GM12878 (cell line): ENCODE measurements around the gene FTH1. TPM values are rescaled to one million over a fixed set of nuclear protein-coding genes. Genes with fewer than 3 reads are reported as not detected.

Experiments
- ATAC-seq: fragments of 200-7000 bp; cut with Tn5 transposase; 3 replicates; pipeline ENCODE4 v1.9.1; 2020; ENCODE audit warnings: mild to moderate bottlenecking, moderate library complexity
- BruUV-seq: library from RNA; stranded (reverse); fragments of 400-500 nt; replicated peaks from 2 replicates; lab custom pipeline; 2021; lab: Mats Ljungman, UMichigan
- CTCF ChIA-PET: fragments of 300-600 bp; sonication (Branson Sonifier 250); formaldehyde crosslinking; extraction: SDS; loops from one replicate; lab custom pipeline; 2021; ENCODE audit warnings: inconsistent platforms; lab: Yijun Ruan, JAX
- POLR2A ChIA-PET: fragments of 350-600 bp; formaldehyde crosslinking; extraction: SDS; loops from one replicate; lab custom pipeline; 2021; ENCODE audit warnings: inconsistent platforms; lab: Charles Lee
- RAD21 ChIA-PET: fragments of 300-600 bp; sonication (Branson Sonifier 250); formaldehyde crosslinking; loops from one replicate; lab custom pipeline; 2023; ENCODE audit warnings: antibody characterized with exemption; ENCODE audit not compliant: unreplicated experiment; lab: Charles Lee
- SMC1A ChIA-PET: fragments of 300-600 bp; sonication (Branson Sonifier 250); formaldehyde crosslinking; loops from one replicate; lab custom pipeline; 2023; ENCODE audit not compliant: unreplicated experiment, uncharacterized antibody; lab: Charles Lee
- DNase-seq: peaks from one replicate; pipeline ENCODE4 v3.0.0-alpha.2; 2011; ENCODE audit warnings: low read depth, low spot score
- FAIRE-seq: peaks from 3 replicates; lab custom pipeline; 2011; peaks lifted over from hg19 to GRCh38; lab: Jason Lieb, UNC
- H2AFZ ChIP-seq: 2 replicates; pipeline ENCODE4 v1.6.0; 2011; ENCODE audit warnings: low read depth, low read length, control low read depth; ENCODE audit not compliant: control insufficient read depth
- H3K27ac ChIP-seq: 2 replicates; pipeline ENCODE4 v1.5.1; 2011; ENCODE audit warnings: control low read depth; ENCODE audit not compliant: control insufficient read depth, insufficient read depth
- H3K27me3 ChIP-seq, 2 experiments: replicated peaks in 1 of 2; 2 replicates each; pipeline versions ENCODE4 v1.6.0 to v1.6.1; 2011; ENCODE audit warnings: low read length in 1 of 2; ENCODE audit not compliant: control insufficient read depth in 2 of 2, insufficient read depth in 2 of 2
- H3K36me3 ChIP-seq, 2 experiments: 2 replicates each; pipeline ENCODE4 v1.5.1; 2011; ENCODE audit warnings: low read length in 1 of 2; ENCODE audit not compliant: control insufficient read depth in 2 of 2, insufficient read depth in 2 of 2
- H3K4me1 ChIP-seq: 2 replicates; pipeline ENCODE4 v1.6.1; 2011; ENCODE audit warnings: mild to moderate bottlenecking, low read length, moderate library complexity, mixed read lengths; ENCODE audit not compliant: control insufficient read depth, insufficient read depth
- H3K4me2 ChIP-seq: 2 replicates; pipeline ENCODE4 v1.6.0; 2011; ENCODE audit warnings: control low read depth; ENCODE audit not compliant: control insufficient read depth, insufficient read depth
- H3K4me3 ChIP-seq: fragments of 200-600 bp; sonication (generic); 2 replicates; pipeline ENCODE4 v1.5.1; 2016
- H3K79me2 ChIP-seq: 2 replicates; pipeline ENCODE4 v1.6.0; 2011; ENCODE audit warnings: low read length; ENCODE audit not compliant: control insufficient read depth, insufficient read depth
- H3K9ac ChIP-seq: 2 replicates; pipeline ENCODE4 v1.8.0; 2011; ENCODE audit warnings: low read length, control low read depth, mixed read lengths; ENCODE audit not compliant: control insufficient read depth, insufficient read depth
- H3K9me3 ChIP-seq: replicated peaks from 3 replicates; pipeline ENCODE4 v1.5.1; 2011; ENCODE audit warnings: mild to moderate bottlenecking, low read length; ENCODE audit not compliant: control insufficient read depth, insufficient read depth
- H4K20me1 ChIP-seq: 2 replicates; pipeline ENCODE4 v1.6.0; 2011; ENCODE audit not compliant: control insufficient read depth, insufficient read depth
- CBX5 ChIP-seq: sonication (generic); IDR thresholded peaks from 2 replicates; pipeline ENCODE4 v1.6.1; 2016; ENCODE audit warnings: low read depth, moderate library complexity, mild to moderate bottlenecking, inconsistent platforms
- EED ChIP-seq: sonication (generic); IDR thresholded peaks from 2 replicates; pipeline ENCODE4 v1.6.1; 2016; ENCODE audit warnings: antibody characterized with exemption, low read depth
- ESRRA ChIP-seq: IDR thresholded peaks from 2 replicates; pipeline ENCODE4 v1.6.1; 2012; ENCODE audit warnings: mild to moderate bottlenecking, low read length, improper control_type of control experiment
- EZH2 ChIP-seq: IDR thresholded peaks from 2 replicates; pipeline ENCODE4 v1.6.1; 2012; ENCODE audit warnings: low read depth, mild to moderate bottlenecking, control low read depth, inconsistent platforms, low read length, borderline replicate concordance; ENCODE audit not compliant: control insufficient read depth
- GABPA ChIP-seq: IDR thresholded peaks from 2 replicates; pipeline ENCODE4 v1.6.1; 2014; ENCODE audit warnings: antibody characterized with exemption, low read depth, mild to moderate bottlenecking, inconsistent platforms
- HCFC1 ChIP-seq: fragments of 150-350 bp; IDR thresholded peaks from 2 replicates; pipeline ENCODE4 v1.6.1; 2014; ENCODE audit warnings: low read length
- HDAC2 ChIP-seq: fragments of 200-600 bp; sonication (generic); IDR thresholded peaks from 2 replicates; pipeline ENCODE4 v1.6.1; 2017
- HDAC6 ChIP-seq: fragments of 200-600 bp; sonication (generic); IDR thresholded peaks from one replicate; pipeline ENCODE4 v1.8.0; 2017; ENCODE audit warnings: antibody characterized with exemption; ENCODE audit not compliant: unreplicated experiment
- KDM1A ChIP-seq: fragments of 200-600 bp; sonication (generic); IDR thresholded peaks from 2 replicates; pipeline ENCODE4 v1.6.1; 2016; ENCODE audit warnings: borderline replicate concordance
- KLF5 ChIP-seq: fragments of 450-650 bp; IDR thresholded peaks from 2 replicates; pipeline ENCODE4 v1.6.1; 2014; ENCODE audit warnings: mild to moderate bottlenecking; ENCODE audit not compliant: partially characterized antibody
- MYC ChIP-seq: IDR thresholded peaks from 2 replicates; pipeline ENCODE4 v1.6.1; 2011; ENCODE audit warnings: mild to moderate bottlenecking, low read length, moderate library complexity, inconsistent platforms; ENCODE audit not compliant: insufficient read depth, insufficient replicate concordance, insufficient read length, severe bottlenecking
- POLR2AphosphoS2 ChIP-seq: IDR thresholded peaks from 2 replicates; pipeline ENCODE4 v1.6.1; 2011; ENCODE audit warnings: low read depth, mild to moderate bottlenecking, low read length, improper control_type of control experiment, moderate library complexity
- POLR2AphosphoS5 ChIP-seq: IDR thresholded peaks from 2 replicates; pipeline ENCODE4 v1.6.1; 2011; ENCODE audit warnings: mild to moderate bottlenecking, low read length, inconsistent platforms
- RAD51 ChIP-seq: fragments of 450-650 bp; IDR thresholded peaks from 2 replicates; pipeline ENCODE4 v1.6.1; 2016; ENCODE audit warnings: moderate library complexity, mild to moderate bottlenecking, inconsistent platforms
- RB1 ChIP-seq: fragments of 450-650 bp; formaldehyde crosslinking; IDR thresholded peaks from 2 replicates; pipeline ENCODE4 v1.6.1; 2017; ENCODE audit warnings: mild to moderate bottlenecking, borderline replicate concordance
- RELA ChIP-seq: fragments of 450-650 bp; IDR thresholded peaks from 2 replicates; pipeline ENCODE4 v1.8.0; 2014; ENCODE audit warnings: borderline replicate concordance; ENCODE audit not compliant: partially characterized antibody
- RUNX3 ChIP-seq: IDR thresholded peaks from 2 replicates; pipeline ENCODE4 v1.6.1; 2012; ENCODE audit warnings: low read length, inconsistent platforms
- SUPT20H ChIP-seq: IDR thresholded peaks from 2 replicates; pipeline ENCODE4 v1.6.1; 2011; ENCODE audit warnings: low read depth, mild to moderate bottlenecking, low read length, moderate library complexity, borderline replicate concordance; ENCODE audit not compliant: control insufficient read depth
- TCF7 ChIP-seq: IDR thresholded peaks from 2 replicates; pipeline ENCODE4 v1.6.1; 2014; ENCODE audit warnings: antibody characterized with exemption, borderline replicate concordance
- ZNF24 ChIP-seq: fragments of 450-650 bp; IDR thresholded peaks from 2 replicates; pipeline ENCODE4 v1.6.1; 2017; ENCODE audit warnings: antibody characterized with exemption, mild to moderate bottlenecking
- ZNF384 ChIP-seq: IDR thresholded peaks from 2 replicates; pipeline ENCODE4 v1.6.1; 2012; ENCODE audit warnings: low read depth, mild to moderate bottlenecking, low read length, improper control_type of control experiment, borderline replicate concordance
- ZNF622 ChIP-seq: fragments of 450-650 bp; IDR thresholded peaks from 2 replicates; pipeline ENCODE4 v1.6.1; 2017; ENCODE audit warnings: mild to moderate bottlenecking, inconsistent platforms
- WGBS: methylation state at CpG from one replicate; pipeline ENCODE4 v1.1.6; 2016; ENCODE audit warnings: low lambda C conversion rate; ENCODE audit not compliant: insufficient replicate concordance, insufficient coverage; ENCODE audit errors: missing lambda C conversion rate; 5-methylcytosine and 5-hydroxymethylcytosine counted together
- in situ Hi-C: fragments of 300-500 bp; cut with MboI; formaldehyde crosslinking; loops from 9 replicates; pipeline ENCODE4 v1.14.3; 2018; ENCODE audit warnings: mixed read lengths
- intact Hi-C: fragments of 100-400 bp; cut with micrococcal nuclease; formaldehyde crosslinking; loops from one replicate; pipeline ENCODE4 v1.14.2; 2022; ENCODE audit not compliant: unreplicated experiment
- polyA plus RNA-seq, 11 experiments: library from polyadenylated mRNA; depleted of rRNA in 4 of 11; unstranded in 6 of 11; stranded (reverse) in 5 of 11; fragments of >200 nt; fragmentation: Nextera tagmentation in 4 of 11; fragmentation: Illumina TruSeq in 1 of 11; extraction: Ambion mirVana in 4 of 11; extraction: Trizol in 1 of 11; gene quantifications; 1 replicate in 1 of 11; 2 replicates in 10 of 11; pipeline versions ENCODE4 v1.2.1 to v1.2.3, GENCODE V29; 2011 to 2016; ENCODE audit warnings: inconsistent platforms in 2 of 11, missing spikeins in 2 of 11, low read depth in 1 of 11
- total RNA-seq, 4 experiments: library from RNA; depleted of rRNA in 3 of 4; stranded (reverse); fragments of >200 nt in 3 of 4; fragmentation: Illumina TruSeq in 1 of 4; extraction: Trizol in 1 of 4; gene quantifications; 2 replicates each; pipeline versions ENCODE4 v1.2.1 to v1.2.3, GENCODE V29; 2013 to 2021
- TF ChIP-seq, protein P1 (sequence below): fragments of 450-650 bp; IDR thresholded peaks from 2 replicates; pipeline ENCODE4 v1.6.1; 2017; ENCODE audit warnings: low read depth, mild to moderate bottlenecking, moderate library complexity

Gene FTH1
- total and polyA plus RNA-seq, 10 of the 15 experiments (the other 5 are each of a cell fraction or from before 2014, with no cell fraction given) = 289 to 4,154 (median 960) TPM

DNA sequence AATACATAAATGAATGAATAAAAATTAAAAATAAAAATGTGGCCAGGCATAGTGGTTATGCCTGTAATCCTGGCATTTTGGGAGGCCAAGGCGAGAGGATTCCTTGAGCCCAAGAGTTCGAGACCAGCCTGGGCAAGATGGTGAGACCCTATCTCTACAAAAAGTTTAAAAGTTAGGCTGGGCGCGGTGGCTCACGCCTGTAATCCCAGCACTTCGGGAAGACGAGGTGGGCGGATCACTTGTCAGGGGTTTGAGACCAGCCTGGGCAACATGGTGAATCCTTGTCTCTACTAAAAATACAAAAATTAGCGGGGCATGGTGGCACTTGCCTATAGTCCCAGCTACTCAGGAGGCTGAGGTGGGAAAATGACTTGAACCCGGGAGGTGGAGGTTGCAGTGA is 27.0 kb downstream of the FTH1 start:
- POLR2A ChIA-PET = no interaction called here

DNA sequence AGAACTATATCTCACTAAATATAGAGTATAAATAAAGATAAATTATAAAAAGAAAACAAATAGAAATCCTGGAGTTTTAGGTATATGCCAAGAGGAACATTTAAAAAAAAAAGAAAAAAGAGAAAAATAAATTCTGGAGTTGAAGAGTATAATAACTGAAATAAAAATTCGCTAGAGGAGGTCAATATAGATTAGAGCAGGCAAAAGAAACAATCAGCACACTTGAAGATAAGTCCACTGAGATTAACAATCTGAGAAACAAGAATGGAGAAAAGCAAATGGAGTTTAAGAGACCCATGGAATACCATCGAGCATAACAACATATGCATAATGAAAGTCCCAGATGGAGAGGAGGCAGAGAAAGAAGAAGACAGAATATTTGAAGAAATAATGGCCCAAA is 31.6 kb downstream of the FTH1 start:
- Histone ChIP-seq H3K4me2 (no peak overlapping the region), H3K4me1 (no peaks in the 10 kb centered on the region), H3K9ac (no peak overlapping the region), H3K27ac (no peak overlapping the region), H3K36me3 (no peaks in the 10 kb centered on the region), H3K4me3 (no peak overlapping the region), H2AFZ (no peak overlapping the region), H3K79me2 (no peaks in the 10 kb centered on the region), H3K9me3 (no peaks in the 10 kb centered on the region; the same call in 2 of the 3 replicates), H4K20me1 (no peaks in the 10 kb centered on the region), H3K27me3 (no peaks in the 10 kb centered on the region; a peak in 2 of 4 replicates)
- in situ Hi-C loops (no loop called here), intact Hi-C loops (no loop called here)
- SMC1A ChIA-PET = no interaction called here
- no peak for DNase-seq
- CTCF ChIA-PET = interaction anchor here (3.6 to 4.0 kb wide), 3 partner anchors 12 to 146 kb away, joined by 10 to 19 read pairs (median 15); no protein-coding TSS in a partner anchor
- ATAC-seq = no peak
- no peak for FAIRE-seq
- RAD21 ChIA-PET = no interaction called here
- WGBS = 3% methylated on average over 2 of the region's 2 CpGs
- BruUV-seq = no TSS peak
- POLR2A ChIA-PET = no interaction called here
- TF ChIP-seq ZNF384 (no peak), TCF7 (no peak), HDAC2 (no peak), EZH2 (no peak), GABPA (no peak), ESRRA (no peak), CBX5 (no peak)
- TF ChIP-seq, protein P1, sequence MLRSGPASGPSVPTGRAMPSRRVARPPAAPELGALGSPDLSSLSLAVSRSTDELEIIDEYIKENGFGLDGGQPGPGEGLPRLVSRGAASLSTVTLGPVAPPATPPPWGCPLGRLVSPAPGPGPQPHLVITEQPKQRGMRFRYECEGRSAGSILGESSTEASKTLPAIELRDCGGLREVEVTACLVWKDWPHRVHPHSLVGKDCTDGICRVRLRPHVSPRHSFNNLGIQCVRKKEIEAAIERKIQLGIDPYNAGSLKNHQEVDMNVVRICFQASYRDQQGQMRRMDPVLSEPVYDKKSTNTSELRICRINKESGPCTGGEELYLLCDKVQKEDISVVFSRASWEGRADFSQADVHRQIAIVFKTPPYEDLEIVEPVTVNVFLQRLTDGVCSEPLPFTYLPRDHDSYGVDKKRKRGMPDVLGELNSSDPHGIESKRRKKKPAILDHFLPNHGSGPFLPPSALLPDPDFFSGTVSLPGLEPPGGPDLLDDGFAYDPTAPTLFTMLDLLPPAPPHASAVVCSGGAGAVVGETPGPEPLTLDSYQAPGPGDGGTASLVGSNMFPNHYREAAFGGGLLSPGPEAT = no peak

More for the DNA sequence above, 27.0 kb downstream of the FTH1 start:
- Histone ChIP-seq H3K36me3 (no peaks in the 10 kb centered on the region), H3K9ac (no peak overlapping the region), H3K4me2 (no peak overlapping the region), H3K4me1 (no peaks in the 10 kb centered on the region), H3K27me3 (no peaks in the 10 kb centered on the region; a peak in 1 of 4 replicates), H3K79me2 (no peaks in the 10 kb centered on the region), H3K27ac (no peak overlapping the region), H2AFZ (no peak overlapping the region), H3K9me3 (no peaks in the 10 kb centered on the region; the same call in 2 of the 3 replicates), H4K20me1 (no peaks in the 10 kb centered on the region), H3K4me3 (no peak overlapping the region)
- in situ Hi-C loops (no loop called here), intact Hi-C loops (no loop called here)
- 45% methylated on average over 10 of the region's 10 CpGs for WGBS
- BruUV-seq = no TSS peak
- ChIA-PET SMC1A (no interaction called here), CTCF (interaction anchor here (1.7 kb wide), 1 partner anchor 12 kb away, joined by 5 read pairs; no protein-coding TSS in a partner anchor), RAD21 (interaction anchor here (0.8 kb wide), 1 partner anchor 65 kb away, joined by 3 read pairs; no protein-coding TSS in a partner anchor)
- DNase-seq = no peak
- TF ChIP-seq HCFC1 (no peak), EED (no peak), KLF5 (no peak), POLR2AphosphoS2 (no peak), KDM1A (no peak), SUPT20H (no peak), ZNF24 (no peak), MYC (no peak), RB1 (no peak), RAD51 (no peak), POLR2AphosphoS5 (no peak), HDAC6 (no peak), RELA (no peak), RUNX3 (no peak), ZNF622 (no peak)
- no peak for FAIRE-seq
- ATAC-seq = no peak
